Activated CD8-positive, alpha-beta memory T cell treated with anti-CD3 and anti-CD28 coated beads for 4 hours (primary cell): ENCODE results near the gene TRPV2.

Source experiments
- DNase-seq, 2 donors: peaks; one replicate each; pipeline ENCODE4 v3.0.0-alpha.2; 2020; ENCODE audit warnings: low read depth in 2 of 2

TRPV2 gene

DNA sequence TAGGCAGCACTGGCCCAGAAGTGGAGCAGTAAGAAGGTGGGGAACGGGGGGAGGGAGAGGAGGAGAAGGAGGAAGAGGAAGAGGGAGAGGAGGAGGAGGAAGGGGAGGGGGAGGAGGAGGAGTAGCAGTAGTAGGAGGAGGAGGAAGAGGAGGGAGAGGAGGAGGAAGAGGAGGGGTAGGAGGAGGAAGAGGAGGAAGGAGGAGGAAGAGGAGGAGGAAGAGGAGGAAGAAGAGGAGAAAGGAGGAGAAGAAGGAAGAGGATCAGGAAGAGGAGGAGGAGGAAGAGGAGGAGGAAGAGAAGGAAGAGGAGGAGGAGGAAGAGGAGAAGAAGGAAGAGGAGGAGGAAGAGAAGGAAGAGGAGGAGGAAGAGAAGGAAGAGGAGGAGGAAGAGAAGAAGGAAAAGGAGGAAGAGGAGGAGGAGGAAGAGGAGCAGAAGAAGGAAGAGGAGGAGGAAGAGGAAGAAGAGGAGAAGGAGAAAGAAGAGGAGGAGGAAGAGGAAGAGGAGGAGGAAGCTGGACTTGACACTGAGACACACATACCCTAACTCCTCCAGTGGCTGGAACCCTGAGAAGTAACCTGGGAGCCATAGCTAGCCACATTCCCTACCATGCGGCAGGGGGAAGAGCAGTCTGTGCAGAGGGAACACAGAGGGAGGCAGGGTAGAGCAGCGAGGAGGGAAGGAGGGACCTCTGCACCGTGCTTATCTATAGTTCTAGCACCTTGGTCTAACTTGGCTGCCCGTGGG is 40.8 kb downstream of the TRPV2 start:
- DNase-seq: no peak

DNA sequence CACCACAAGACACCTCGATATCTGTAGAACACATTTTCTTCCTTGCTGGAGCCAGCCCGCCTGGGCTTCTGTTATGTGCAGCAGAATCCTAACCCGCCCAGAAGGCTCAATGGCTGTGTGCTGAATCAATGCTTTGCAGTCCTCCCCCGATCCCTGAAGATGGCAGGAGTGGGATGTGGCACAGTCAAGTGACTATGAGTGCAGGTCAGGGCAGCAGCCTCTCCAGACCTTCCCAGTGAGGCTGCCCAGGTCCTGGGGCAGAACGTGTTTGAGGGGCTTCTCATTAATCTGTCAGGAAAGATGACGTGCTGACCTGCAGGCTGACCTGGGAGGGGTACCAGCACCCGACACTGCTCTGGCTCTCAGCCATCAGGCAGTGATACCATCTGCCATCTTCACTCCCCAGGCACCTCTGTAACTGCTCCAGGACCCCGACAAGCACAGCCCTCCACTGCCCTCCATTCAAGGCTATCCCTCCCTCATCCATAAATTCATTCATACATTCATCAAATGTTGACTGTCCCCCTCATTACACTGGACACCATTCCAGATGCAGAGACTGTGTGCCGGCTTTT is 41.5 kb downstream of the TRPV2 start:
- no peak for DNase-seq

DNA sequence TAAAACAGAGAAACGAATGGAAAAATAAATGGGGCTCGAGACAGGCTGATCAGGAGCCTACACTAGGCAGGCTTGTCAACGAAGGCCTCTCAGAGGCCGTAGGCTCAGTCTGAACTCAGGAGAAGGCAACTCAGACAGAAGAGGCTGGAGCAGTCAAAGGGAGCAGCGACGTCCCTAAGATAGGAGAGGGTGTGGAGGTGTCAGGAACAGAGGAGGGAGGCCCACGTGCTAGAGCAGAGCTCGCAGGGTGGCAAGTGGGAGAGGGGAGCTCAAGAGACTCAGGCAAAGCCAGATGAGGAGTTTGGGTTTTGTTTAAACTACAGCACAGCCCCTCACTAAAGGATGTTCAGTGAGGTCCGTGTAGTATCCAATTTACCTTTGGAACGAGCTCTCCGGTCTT is 43.9 kb downstream of the TRPV2 start:
- no peak for DNase-seq

DNA sequence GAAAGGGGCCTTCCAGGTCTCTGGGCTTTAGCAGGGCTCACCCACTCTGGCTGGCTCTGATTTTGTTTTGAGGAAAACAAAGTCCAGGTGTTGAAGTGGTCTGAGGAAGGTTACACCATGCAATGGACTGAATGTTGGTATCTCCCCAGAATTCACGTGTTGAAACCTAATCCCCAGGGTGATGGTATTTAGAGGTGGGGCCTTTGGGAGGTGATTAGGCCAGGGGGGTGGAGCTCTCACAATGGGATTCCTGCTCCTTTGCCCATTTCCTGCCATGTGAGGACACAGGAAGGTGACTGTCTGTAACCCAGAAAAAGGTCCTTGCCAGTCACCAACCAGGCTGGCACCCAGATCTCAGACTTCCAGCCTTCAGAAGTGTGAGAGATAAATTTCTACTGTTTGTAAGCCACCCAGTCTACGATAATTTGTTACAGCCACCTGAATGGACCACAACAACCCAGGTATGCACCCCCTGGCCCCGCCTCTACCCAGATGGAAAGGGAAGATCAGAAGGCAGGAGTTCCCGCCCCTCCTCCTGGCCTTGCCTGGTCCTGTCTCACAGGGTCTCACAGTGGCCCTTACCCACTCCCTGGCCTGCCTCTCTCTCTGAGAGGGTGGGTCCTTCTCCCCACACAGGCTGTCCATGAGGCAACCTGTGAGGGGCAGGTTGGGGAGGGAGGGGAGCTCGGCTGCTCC is 44.6 kb downstream of the TRPV2 start:
- DNase-seq: no peak

DNA sequence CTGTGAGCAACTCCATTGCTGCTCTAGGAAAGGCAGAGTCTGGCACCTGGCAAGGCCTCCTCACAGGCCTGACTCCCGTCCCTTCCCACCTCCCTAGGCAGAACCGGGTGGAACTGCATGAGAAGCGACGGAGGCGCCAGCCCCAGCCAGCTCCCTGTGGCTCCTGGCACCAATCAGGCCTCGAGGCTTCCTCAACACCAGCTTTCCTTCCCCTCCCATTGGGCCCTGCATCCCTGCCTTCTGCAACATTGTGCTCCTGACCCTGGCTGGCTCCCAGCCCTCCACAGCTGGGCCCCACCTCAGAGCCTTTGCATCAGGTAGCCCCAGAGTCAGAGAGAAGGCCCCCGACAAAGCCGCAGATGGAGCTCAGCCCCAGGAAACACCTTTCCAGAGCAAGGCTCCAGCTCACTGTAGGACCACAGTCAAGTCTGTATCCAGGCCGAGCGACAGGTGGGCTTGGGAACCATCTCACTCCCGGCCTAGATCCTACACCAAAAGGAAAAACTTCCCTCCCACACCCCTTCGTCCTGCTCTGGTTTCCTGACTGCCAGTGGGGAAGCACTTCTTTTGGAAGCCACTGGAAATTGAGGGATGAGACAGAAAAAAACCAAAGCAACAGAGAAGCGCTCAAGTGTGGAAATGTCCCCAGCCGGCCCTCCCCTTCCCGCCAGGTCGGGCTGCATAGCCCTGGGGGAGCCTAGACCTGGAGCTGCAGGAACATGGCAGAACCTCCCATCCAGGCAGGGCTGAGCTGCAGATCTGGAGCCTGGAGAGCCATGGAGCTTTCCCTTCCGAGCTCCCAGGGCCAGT is 45.6 kb downstream of the TRPV2 start:
- no peak for DNase-seq

DNA sequence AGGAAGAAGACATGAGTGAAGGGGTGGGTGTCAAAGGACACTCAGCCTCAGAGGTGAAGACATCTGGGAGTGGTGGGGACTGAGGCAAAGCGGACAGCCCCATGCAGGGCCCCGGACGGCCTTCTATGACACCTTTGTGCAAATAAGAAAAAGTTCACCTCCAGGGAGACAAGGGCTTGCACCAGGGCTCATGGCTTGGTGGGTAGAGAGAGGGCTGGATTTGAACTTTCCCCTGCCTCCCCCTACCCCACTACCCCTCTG is 46.2 kb downstream of the TRPV2 start:
- no peak for DNase-seq

DNA sequence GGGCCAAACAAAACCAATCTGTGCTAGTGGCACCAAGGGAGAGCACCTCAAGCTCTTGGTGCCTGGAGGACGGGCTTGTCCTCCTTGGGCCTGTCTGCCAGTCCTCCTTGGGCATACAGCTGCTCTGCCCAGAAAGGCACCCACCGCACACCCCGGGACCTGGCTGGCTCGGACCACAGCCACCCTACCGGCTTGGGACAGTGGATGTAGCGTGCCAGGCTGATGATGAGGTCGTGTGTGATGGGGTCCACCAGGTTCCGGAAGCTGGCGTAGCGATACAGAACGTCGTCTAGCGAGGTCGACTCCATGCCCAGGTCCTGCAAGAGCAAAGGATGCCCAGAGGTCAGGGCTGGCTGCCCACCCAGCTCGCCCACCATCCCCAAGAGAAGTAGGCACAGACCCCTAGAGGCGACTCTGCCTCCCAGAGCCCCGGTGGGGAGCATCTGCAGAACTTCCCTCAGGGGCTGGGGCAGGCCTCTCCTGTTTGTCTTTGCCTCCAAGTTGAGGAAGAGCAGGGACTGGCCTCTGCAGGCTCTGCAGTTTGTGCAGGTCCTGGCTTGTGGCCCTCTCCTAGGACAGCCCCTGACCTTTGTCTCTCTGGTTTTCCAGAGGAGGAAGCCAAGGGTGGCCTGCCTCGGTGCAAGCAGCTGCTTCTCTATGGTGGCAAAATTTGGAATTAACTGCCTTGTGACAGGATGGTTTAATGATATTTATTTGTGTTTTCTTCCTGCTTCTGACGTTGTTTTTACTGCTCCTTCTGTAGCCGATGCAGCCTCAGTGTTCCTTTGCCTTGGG is 46.9 kb downstream of the TRPV2 start:
- DNase-seq: no peak

DNA sequence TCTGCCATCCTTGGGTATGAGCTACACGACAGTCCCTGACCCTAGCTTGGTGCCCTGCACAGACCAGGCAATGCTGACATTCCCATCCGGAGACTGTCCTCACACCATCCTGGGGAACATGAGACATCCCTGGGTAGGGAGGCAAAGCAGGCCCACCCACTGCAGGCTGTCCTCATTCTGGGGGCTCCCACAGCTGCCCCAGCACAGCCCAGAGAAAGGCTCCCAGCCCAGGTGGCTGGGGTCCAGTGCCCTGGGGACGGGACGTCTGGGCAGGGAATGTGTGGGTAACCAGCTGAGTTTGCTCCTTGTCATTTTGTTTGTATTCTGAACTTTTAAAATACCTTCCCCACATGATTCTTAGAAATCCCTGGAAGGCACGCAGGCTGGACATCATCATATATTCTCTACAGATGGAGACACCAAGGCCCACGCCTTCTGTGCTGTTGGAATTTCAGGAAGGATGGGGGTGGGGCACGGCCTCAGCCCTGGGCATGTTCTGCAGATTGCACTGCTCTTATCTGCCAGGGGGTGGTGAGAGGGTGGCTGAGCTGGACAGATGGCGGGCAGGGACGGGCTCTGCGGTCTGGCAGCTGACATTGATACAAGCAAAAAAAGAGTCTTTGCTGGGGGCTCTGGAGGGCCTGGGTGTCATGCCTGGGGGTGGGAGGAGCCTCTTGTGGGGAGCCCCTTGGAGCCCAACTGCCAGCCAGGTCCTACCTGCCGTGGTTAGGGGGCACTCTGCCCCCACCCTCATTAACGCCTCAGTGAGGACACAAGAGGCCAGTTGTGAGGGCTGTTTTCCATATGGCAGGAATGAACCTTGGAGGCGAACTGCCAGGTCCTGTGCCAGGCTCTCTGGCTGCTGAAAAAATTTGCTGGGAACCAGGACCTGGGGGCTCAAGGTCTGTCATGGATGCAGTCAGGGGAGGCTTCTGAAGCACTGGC is 48.3 kb downstream of the TRPV2 start:
- no peak for DNase-seq

DNA sequence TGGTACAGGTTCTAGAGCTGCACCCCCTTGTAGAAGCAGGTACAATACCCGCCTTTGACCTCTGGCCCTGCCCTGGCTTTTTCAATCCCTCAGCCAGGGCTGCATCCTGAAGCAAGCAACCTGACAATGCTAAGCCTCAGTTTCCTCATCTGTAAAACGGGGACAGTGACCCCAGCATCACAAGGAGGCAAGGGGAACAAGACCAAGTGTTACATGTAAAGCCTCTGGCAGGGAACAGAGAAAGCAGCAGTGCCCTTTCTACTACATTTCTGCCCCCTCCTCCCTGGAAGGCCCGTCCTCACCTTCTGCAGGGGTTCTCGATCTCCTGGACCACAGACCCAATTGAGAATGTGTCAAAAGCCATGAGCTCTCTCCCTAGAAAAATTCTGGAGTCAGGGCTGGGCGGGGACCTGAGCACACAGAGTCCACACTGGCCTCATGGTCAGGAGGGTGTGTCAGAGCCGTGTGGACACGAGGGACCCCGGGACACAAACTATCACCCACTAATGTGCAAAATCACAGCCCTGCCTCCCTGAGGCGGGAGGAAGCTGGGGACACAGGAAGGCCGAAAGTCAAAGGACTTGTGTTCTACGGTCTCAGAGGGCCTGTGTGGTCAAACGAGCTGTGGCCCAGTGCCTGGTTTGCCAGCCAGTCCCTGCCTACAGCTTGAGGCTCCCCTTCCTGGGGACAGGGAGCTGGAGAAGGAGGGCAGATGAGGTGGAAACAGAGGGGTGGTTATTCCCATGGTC is 49.1 kb downstream of the TRPV2 start:
- DNase-seq: no peak

DNA sequence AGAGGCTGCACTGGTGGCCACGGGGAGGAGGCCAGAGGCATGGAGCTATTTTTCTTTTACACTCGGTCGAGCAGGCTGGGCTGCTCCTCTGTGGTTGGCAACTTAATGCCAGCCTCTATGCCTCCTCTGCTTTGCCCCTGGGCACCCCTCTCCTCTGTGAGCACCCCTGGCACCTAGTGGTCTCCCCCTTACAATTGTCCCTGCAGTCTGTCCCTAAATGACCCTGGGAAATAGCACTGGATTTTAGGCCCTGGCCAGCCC is 49.6 kb downstream of the TRPV2 start:
- DNase-seq: no peak

DNA sequence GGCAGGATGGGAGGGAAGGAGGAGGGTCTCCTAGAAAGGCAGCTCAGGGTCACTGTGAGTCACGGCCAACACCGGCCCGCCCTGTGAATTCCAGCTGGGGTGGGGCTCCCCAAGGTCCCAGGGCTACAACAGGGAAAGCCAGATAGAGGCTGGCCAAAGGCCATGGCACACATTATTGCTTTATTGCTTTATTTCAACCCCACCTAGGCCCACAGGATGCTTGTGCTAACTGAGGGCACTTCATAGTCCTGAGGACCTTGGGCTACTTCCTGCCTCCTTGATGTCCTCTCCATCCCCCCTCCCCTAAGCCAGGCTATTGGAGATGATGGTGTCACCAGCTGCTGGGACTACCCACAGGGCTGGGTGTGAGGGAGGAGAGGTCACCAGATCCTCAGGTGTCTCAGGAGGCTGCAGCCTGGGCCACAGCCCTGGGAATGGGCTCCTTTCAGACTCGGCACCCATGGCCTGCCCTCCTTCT is 50.5 kb downstream of the TRPV2 start:
- DNase-seq: no peak

DNA sequence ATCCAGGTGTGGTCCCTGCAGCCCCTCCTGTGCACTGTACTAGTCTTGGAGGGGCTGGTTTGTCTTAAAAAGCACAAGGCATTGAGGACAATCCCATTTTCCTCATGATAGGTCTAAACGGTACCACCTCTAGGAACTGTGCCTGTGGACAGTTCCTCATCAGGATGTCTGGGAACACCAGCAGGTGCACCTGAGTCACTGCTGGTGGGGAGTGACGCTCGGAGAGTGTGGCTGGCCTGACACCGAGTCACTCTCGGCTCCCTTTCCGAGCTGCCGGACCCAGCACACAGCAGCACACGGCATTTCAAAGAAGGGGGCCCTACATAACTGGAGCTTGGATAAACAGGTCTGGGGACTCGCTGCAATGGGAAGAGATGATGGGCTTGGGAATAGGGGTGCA is 51.0 kb downstream of the TRPV2 start:
- no peak for DNase-seq

DNA sequence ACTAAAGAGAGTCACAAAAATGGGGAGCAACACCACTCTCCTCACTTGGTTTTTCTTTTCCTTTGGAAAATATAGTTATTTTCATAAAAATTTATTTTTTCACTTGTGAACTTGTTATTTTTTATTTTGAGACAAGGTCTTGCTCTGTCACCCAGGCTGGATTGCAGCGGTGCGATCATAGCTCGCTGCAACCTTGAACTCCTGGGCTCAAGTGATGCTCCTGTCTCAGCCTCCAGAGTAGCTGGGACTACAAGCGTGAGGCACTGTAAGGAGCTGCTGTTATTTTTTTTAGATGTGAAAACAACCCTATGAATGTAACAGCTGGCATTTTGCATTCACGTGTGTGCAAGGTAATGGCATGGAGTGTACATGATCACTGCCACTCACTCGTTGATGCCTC is 51.7 kb downstream of the TRPV2 start:
- DNase-seq: no peak

DNA sequence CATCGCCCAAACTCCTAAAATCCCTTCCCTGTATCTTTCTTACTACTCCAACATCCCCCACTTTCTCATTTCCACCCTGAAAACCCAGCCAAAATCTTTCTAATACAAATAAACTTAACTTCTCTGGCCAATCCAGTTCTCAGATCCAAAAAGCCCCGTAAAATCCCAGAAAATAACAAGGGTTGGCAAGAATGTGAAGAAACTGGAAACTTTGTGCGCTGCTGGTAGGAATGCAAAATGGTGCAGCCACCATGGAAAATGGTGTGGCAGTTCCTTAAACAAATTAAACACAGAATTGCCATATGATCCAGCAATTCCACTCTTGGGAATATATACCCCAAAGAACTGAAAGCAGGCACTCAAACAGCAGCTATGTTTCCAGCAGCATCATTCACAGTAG is 52.5 kb downstream of the TRPV2 start:
- no peak for DNase-seq

DNA sequence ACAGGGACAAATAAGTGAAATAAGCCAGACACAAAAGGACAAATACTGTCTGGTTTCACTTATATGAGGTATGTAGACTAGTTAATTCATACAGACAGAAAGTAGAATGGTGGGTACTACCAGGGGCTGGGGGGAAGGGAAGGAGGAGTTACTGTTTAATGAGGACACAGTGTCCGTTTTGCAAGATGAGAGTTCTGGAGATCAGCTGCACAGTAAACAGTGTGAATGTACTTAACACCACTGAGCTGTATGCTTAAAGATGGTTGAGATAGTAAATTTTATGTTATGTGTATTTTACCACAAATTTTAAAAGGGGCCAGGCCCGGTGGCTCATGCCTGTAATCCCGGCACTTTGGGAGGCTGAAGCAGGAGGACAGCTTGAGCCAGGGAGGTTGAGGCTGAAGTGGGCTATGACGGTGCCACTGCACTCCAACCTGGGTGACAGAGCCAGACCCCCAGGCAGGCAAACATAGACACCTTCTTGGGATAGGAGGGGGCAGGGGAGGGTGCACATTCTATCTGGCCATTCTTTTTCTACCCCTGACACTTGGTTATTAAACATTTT is 53.1 kb downstream of the TRPV2 start:
- DNase-seq: no peak

DNA sequence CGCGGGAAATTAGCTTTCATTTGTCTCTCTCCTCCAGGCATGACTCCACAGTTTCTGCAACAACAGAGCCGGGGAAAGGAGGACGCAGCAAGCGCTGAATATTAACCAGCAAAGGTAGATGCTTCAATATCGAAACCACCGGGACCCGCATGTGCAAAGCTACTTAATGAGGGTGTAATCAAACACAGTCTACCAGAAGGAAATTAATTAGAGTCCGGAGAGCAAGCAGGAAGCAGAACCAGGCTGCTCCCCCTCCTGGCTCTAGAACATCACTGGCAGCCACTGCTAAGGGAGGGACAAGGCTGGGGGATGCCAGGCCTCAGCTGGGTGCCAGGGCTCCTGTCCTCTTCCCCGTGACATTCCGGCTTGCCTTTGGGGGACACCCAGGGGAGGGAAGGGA is 54.9 kb downstream of the TRPV2 start:
- no peak for DNase-seq

DNA sequence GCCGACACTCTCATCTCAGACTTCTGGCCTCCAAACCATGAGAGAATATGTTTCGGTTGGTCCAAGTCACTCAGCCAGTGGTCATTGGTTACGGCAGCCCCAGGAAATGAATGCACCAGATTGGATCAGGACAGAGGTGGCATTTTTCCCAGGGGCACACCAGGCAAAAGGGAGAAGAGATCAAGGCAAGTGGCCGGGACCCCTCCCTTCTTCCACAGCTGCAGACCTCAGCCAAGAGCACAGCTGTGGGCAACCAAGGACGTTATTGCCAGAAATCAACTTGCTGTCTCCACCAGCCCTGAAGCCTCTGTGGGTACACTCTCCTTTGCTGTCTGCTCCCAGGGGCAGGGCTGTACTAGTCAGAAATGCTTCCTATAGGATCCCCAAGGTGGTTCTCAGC is 55.9 kb downstream of the TRPV2 start:
- DNase-seq: no peak

DNA sequence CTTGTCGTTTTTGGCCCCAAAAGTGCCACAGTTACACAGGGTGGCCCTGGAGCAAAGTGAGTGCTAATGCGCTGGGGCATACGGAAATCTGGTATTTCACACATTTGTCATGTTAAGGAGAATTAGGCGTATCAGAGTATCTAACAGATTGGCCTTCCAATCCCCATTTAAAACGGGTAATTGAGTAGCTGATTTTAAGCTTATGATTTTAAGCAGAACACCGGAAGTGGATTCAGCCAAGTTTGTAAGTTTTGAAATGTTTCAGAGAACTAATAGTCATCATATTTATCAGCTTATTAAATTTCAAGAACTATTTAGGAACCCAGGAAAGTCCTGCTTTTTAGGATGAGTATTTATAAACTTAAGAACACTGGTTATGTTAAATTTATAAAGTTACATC is 57.2 kb downstream of the TRPV2 start:
- DNase-seq: no peak

DNA sequence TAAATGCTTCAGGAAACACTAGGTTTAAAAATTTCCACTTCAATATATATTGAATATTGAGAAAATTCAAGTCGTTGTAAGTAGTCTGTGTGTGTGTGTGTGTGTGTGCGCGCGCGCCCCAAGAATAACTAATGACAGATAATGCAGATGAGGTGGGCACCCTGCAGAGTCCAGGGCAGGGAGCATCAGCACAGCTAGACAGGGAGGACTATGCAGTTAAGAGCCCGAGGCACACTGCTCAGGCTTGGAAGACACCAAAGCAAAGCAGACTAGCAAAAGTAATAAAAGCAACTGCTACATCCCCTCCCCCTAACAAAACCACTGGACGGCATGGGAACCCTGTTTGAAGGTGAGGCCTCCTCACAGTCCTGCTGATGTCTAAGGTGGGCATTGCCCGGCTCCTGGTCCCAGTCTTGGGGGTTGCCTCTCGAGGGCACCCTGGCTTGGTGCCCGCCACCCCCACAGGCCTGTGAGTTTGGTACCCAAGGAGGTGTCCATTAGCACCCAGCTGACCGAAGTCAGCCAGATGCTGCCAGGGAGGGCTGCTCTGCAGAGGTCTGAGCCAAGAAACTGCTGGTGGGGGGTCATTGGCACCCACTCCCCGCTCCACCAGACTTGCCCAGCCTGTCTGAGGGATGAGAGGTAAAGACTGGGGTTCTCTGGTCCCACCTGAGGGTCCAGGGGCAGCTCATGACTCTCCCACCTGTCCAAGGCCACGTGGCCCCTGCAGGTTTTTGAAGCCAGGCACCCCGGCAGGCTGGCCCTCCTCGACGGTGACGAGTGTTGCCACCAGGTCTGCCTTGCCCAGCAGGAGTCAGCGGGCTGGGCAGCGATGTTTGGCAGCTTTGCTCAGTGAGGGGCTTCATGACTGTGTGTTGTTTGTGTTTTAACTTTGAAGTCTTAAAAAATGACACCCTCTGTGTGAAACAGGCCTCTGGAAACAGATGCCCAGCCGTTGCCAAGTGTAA is 58.0 kb downstream of the TRPV2 start:
- DNase-seq: no peak
